BE2C (cell line): ENCODE measurements around the gene CLTCL1.

ENCODE experiments used
- DNase-seq: peaks from one replicate; pipeline ENCODE4 v3.0.0-alpha.2; 2020
- H3K27me3 ChIP-seq: fragments of 250-450 bp; sonication (Bioruptor Pico); 2 replicates; pipeline ENCODE4 v1.5.1; 2020; ENCODE audit warnings: mild to moderate bottlenecking
- H3K36me3 ChIP-seq: fragments of 250-450 bp; sonication (Bioruptor Pico); 2 replicates; pipeline ENCODE4 v1.5.1; 2020; ENCODE audit warnings: mild to moderate bottlenecking
- H3K4me1 ChIP-seq: fragments of 250-450 bp; sonication (Bioruptor Pico); 2 replicates; pipeline ENCODE4 v1.5.1; 2020
- H3K4me3 ChIP-seq: 2 replicates; pipeline ENCODE4 v1.5.1; 2011; ENCODE audit warnings: low read depth, low read length
- H3K9me3 ChIP-seq: fragments of 250-450 bp; sonication (Bioruptor Pico); 2 replicates; pipeline ENCODE4 v1.5.1; 2020
- CTCF ChIP-seq: IDR thresholded peaks from 2 replicates; pipeline ENCODE4 v1.5.1; 2012; ENCODE audit warnings: mild to moderate bottlenecking, low read depth, low read length

CLTCL1 gene

GRCh38 chr22:19175602-19176174 lies 115.8 kb downstream of the CLTCL1 start:
- no peaks in the 10 kb centered on the region; the same call in 1 of the 2 replicates for H3K36me3 ChIP-seq
- H3K9me3 ChIP-seq, result no peaks in the 10 kb centered on the region
- no peak for DNase-seq
- no peak for TF ChIP-seq CTCF
- peaks cover 16% of the 10 kb centered on the region for H3K4me1 ChIP-seq
- no peak overlapping the region for H3K4me3 ChIP-seq
- H3K27me3 ChIP-seq, result no peaks in the 10 kb centered on the region

GRCh38 chr22:19175026-19175601 lies 116.4 kb downstream of the CLTCL1 start:
- no peaks in the 10 kb centered on the region for H3K9me3 ChIP-seq

GRCh38 chr22:19174106-19175025 lies 117.2 kb downstream of the CLTCL1 start:
- Histone ChIP-seq H3K4me1 (peaks cover 16% of the 10 kb centered on the region), H3K4me3 (no peak overlapping the region; the same call in 1 of the 2 replicates)

More at GRCh38 chr22:19175026-19175601, 116.4 kb downstream of the CLTCL1 start:
- peaks cover 16% of the 10 kb centered on the region for H3K4me1 ChIP-seq
- H3K36me3 ChIP-seq, result no peaks in the 10 kb centered on the region; the same call in 1 of the 2 replicates
- no peak for DNase-seq
- H3K27me3 ChIP-seq, result peaks cover 5% of the 10 kb centered on the region
- no peak for TF ChIP-seq CTCF
- no peak overlapping the region for H3K4me3 ChIP-seq

GRCh38 chr22:19173047-19174035 lies 118.2 kb downstream of the CLTCL1 start:
- H3K9me3 ChIP-seq, result no peaks in the 10 kb centered on the region
- H3K4me3 ChIP-seq, result peak overlapping the region; percentile 96
- DNase-seq, result no peak
- no peaks in the 10 kb centered on the region; the same call in 1 of the 2 replicates for H3K36me3 ChIP-seq
- H3K4me1 ChIP-seq, result peaks cover 16% of the 10 kb centered on the region
- no peak for TF ChIP-seq CTCF
- H3K27me3 ChIP-seq, result peaks cover 22% of the 10 kb centered on the region

More at GRCh38 chr22:19174106-19175025, 117.2 kb downstream of the CLTCL1 start:
- Histone ChIP-seq H3K9me3 (no peaks in the 10 kb centered on the region), H3K36me3 (no peaks in the 10 kb centered on the region; the same call in 1 of the 2 replicates), H3K27me3 (peaks cover 12% of the 10 kb centered on the region)
- TF ChIP-seq CTCF, result no peak
- peak; percentile 60 for DNase-seq

- no peak for TF ChIP-seq CTCF
- H3K4me1 ChIP-seq, result peaks cover 16% of the 10 kb centered on the region
- peaks cover 31% of the 10 kb centered on the region for H3K27me3 ChIP-seq
- H3K36me3 ChIP-seq, result no peaks in the 10 kb centered on the region; the same call in 1 of the 2 replicates
- no peaks in the 10 kb centered on the region for H3K9me3 ChIP-seq
- DNase-seq, result no peak
- peak overlapping the region; percentile 96 for H3K4me3 ChIP-seq
These were observed 119.1 kb downstream of the CLTCL1 start for GRCh38 chr22:19172213-19173046.
